Motor neuron (in vitro differentiated cells): ENCODE results near the gene OPCML. TPM values are rescaled to one million over a fixed set of nuclear protein-coding genes. Genes with fewer than 3 reads are reported as not detected.

Source experiments
- ATAC-seq, 8 experiments: fragments of 200-7000 bp; cut with Tn5 transposase; replicated peaks in 6 of 8; 2 replicates each; pipeline ENCODE4 v1.8.0; 2021; ENCODE audit warnings: mild to moderate bottlenecking in 8 of 8, moderate library complexity in 8 of 8
- H3K27ac ChIP-seq, 2 donors: fragments of 250-450 bp; sonication (Bioruptor Pico); 2 replicates each; pipeline ENCODE4 v1.9.0; 2021; ENCODE audit warnings: antibody characterized with exemption in 2 of 2, mild to moderate bottlenecking in 2 of 2, moderate library complexity in 1 of 2
- H3K4me1 ChIP-seq, 2 donors: fragments of 250-450 bp; sonication (Bioruptor Pico); replicated peaks in 1 of 2; 2 replicates each; pipeline ENCODE4 v1.6.1; 2021; ENCODE audit warnings: antibody characterized with exemption in 2 of 2, mild to moderate bottlenecking in 2 of 2, moderate library complexity in 1 of 2
- H3K4me3 ChIP-seq, 5 donors: fragments of 250-450 bp; sonication (Bioruptor Pico); 2 replicates each; pipeline ENCODE4 v1.9.0; 2021; ENCODE audit warnings: antibody characterized with exemption in 5 of 5, mild to moderate bottlenecking in 5 of 5, moderate library complexity in 4 of 5
- WGBS, 10 experiments: fragments of 450-650 bp; shearing (Covaris generic); methylation state at CpG; one replicate each; pipeline ENCODE4 v1.0.0; 2022; 5-methylcytosine and 5-hydroxymethylcytosine counted together
- in situ Hi-C, 9 experiments: fragments of 400-800 bp; cut with MboI; loops; one replicate each; pipeline ENCODE4 v1.15.0; 2021; ENCODE audit warnings: low sequenced_read_pairs in 9 of 9, low pct_unique_long_range_greater_than_20kb in 2 of 9; ENCODE audit not compliant: unreplicated experiment in 9 of 9
- total RNA-seq, 8 experiments: library from RNA; unstranded; fragments of 300-600 nt; gene quantifications; 2 replicates each; pipeline versions ENCODE4 v1.2.3 to v1.2.4, GENCODE V29; 2022

Gene OPCML
- total RNA-seq, 8 experiments from 2014 or later: 0.40 to 20.1 (median 7.2) TPM

- no peak overlapping the region for H3K4me3 ChIP-seq
- no peak for ATAC-seq
- 0 to 40% (median 29%) methylated on average over 1 of the region's 1 CpG; no CpG with 5 or more reads in 5 of the 10 experiments for WGBS, 10 experiments
- no peak overlapping the region for H3K27ac ChIP-seq
- in situ Hi-C loops: no loop called here
- H3K4me1 ChIP-seq: peaks cover 0 to 3% of the 10 kb centered on the region in 2 donors
Observed at GRCh38 chr11:133425245-133425644, 107.1 kb downstream of the OPCML start.

- ATAC-seq: no peak
- H3K4me1 ChIP-seq: peaks cover 5 to 11% of the 10 kb centered on the region in 2 donors
- no peak overlapping the region for H3K27ac ChIP-seq
- in situ Hi-C loops: loop anchor here in 1 of 9 experiments (25.0 kb wide), 1 partner anchor 94 kb away; no protein-coding TSS in a partner anchor
- no peak overlapping the region for H3K4me3 ChIP-seq
Observed at GRCh38 chr11:133418218-133418617, 114.1 kb downstream of the OPCML start.

- 0 to 100% (median 57%) methylated on average over 1 to 6 of the region's 6 CpGs; no CpG with 5 or more reads in 2 of the 10 experiments for WGBS, 10 experiments
- H3K4me3 ChIP-seq: no peak overlapping the region
- peak in 3 of 8 experiments; percentile 37 to 66 (median 37) for ATAC-seq
- no peak overlapping the region for H3K27ac ChIP-seq
- in situ Hi-C loops: loop anchor here in 1 of 9 experiments (25.0 kb wide), 1 partner anchor 98 kb away; no protein-coding TSS in a partner anchor
- peaks cover 8 to 13% of the 10 kb centered on the region in 2 donors for H3K4me1 ChIP-seq
Observed at GRCh38 chr11:133414506-133414905, 117.8 kb downstream of the OPCML start.

- in situ Hi-C loops: loop anchor here in 1 of 9 experiments (25.0 kb wide), 1 partner anchor 99 kb away; no protein-coding TSS in a partner anchor
- peak in 1 of 8 experiments; percentile 52 for ATAC-seq
- Histone ChIP-seq H3K4me3 (no peak overlapping the region), H3K4me1 (peaks cover 8 to 13% of the 10 kb centered on the region in 2 donors), H3K27ac (no peak overlapping the region)
- 0 to 85% (median 69%) methylated on average over 1 to 3 of the region's 3 CpGs; no CpG with 5 or more reads in 4 of the 10 experiments for WGBS, 10 experiments
Observed at GRCh38 chr11:133413703-133414102, 118.6 kb downstream of the OPCML start.

- H3K4me1 ChIP-seq: peaks cover 29 to 36% of the 10 kb centered on the region in 2 donors
- in situ Hi-C loops: loop anchor here in 1 of 9 experiments (25.0 kb wide), 1 partner anchor 103 kb away; no protein-coding TSS in a partner anchor
- 0 to 100% (median 88%) methylated on average over 1 to 5 of the region's 5 CpGs; no CpG with 5 or more reads in 2 of the 10 experiments for WGBS, 10 experiments
- ATAC-seq: no peak
- no peak overlapping the region for H3K27ac ChIP-seq
- H3K4me3 ChIP-seq: no peak overlapping the region
Observed at GRCh38 chr11:133409799-133410198, 122.5 kb downstream of the OPCML start.

- in situ Hi-C loops: loop anchor here in 1 of 9 experiments (25.0 kb wide), 1 partner anchor 103 kb away; no protein-coding TSS in a partner anchor
- ATAC-seq: no peak
- Histone ChIP-seq H3K4me3 (no peak overlapping the region), H3K27ac (no peak overlapping the region), H3K4me1 (peaks cover 21 to 31% of the 10 kb centered on the region in 2 donors)
- WGBS, 10 experiments: 17 to 96% (median 95%) methylated on average over 1 to 7 of the region's 9 CpGs; no CpG with 5 or more reads in 4 of the 10 experiments
Observed at GRCh38 chr11:133408936-133409335, 123.4 kb downstream of the OPCML start.

GRCh38 chr11:133408402-133408801 lies 123.9 kb downstream of the OPCML start:
- 0 to 100% (median 63%) methylated on average over 1 to 3 of the region's 3 CpGs; no CpG with 5 or more reads in 4 of the 10 experiments for WGBS, 10 experiments
- no peak for ATAC-seq
- H3K27ac ChIP-seq: no peak overlapping the region
- peaks cover 18 to 31% of the 10 kb centered on the region in 2 donors for H3K4me1 ChIP-seq
- in situ Hi-C loops: loop anchor here in 1 of 9 experiments (25.0 kb wide), 1 partner anchor 104 kb away; no protein-coding TSS in a partner anchor
- H3K4me3 ChIP-seq: no peak overlapping the region

GRCh38 chr11:133406489-133406888 lies 125.8 kb downstream of the OPCML start:
- H3K27ac ChIP-seq: no peak overlapping the region
- peak in 3 of 8 experiments; percentile 5 to 31 (median 21) for ATAC-seq
- in situ Hi-C loops: loop anchor here in 1 of 9 experiments (25.0 kb wide), 1 partner anchor 106 kb away; no protein-coding TSS in a partner anchor
- peaks cover 16 to 31% of the 10 kb centered on the region in 2 donors for H3K4me1 ChIP-seq
- WGBS, 10 experiments: 0 to 100% (median 80%) methylated on average over 1 to 4 of the region's 4 CpGs; no CpG with 5 or more reads in 1 of the 10 experiments
- no peak overlapping the region for H3K4me3 ChIP-seq

GRCh38 chr11:133403900-133404299 lies 128.4 kb downstream of the OPCML start:
- no peak for ATAC-seq
- Histone ChIP-seq H3K27ac (no peak overlapping the region), H3K4me3 (no peak overlapping the region), H3K4me1 (peaks cover 16 to 28% of the 10 kb centered on the region in 2 donors)
- in situ Hi-C loops: loop anchor here in 1 of 9 experiments (25.0 kb wide), 1 partner anchor 108 kb away; no protein-coding TSS in a partner anchor
- WGBS, 10 experiments: 7 to 100% (median 71%) methylated on average over 1 to 5 of the region's 6 CpGs; no CpG with 5 or more reads in 4 of the 10 experiments

- in situ Hi-C loops: loop anchor here in 1 of 9 experiments (25.0 kb wide), 1 partner anchor 110 kb away; no protein-coding TSS in a partner anchor
- Histone ChIP-seq H3K4me1 (peaks cover 18 to 30% of the 10 kb centered on the region in 2 donors), H3K4me3 (no peak overlapping the region), H3K27ac (no peak overlapping the region)
- no peak for ATAC-seq
- WGBS, 10 experiments: 0 to 100% (median 93%) methylated on average over 1 to 4 of the region's 4 CpGs
Observed at GRCh38 chr11:133402551-133402950, 129.8 kb downstream of the OPCML start.

GRCh38 chr11:133399855-133400625 lies 132.3 kb downstream of the OPCML start:
- Histone ChIP-seq H3K4me1 (peaks cover 5 to 7% of the 10 kb centered on the region in 2 donors), H3K4me3 (no peak overlapping the region), H3K27ac (no peak overlapping the region)
- ATAC-seq: peak in 1 of 8 experiments; percentile 34
- in situ Hi-C loops: loop anchor here in 1 of 9 experiments (25.0 kb wide), 1 partner anchor 112 kb away; no protein-coding TSS in a partner anchor
- WGBS, 10 experiments: 0 to 100% (median 57%) methylated on average over 2 to 6 of the region's 7 CpGs; no CpG with 5 or more reads in 2 of the 10 experiments

GRCh38 chr11:133399294-133399693 lies 133.0 kb downstream of the OPCML start:
- H3K4me3 ChIP-seq: no peak overlapping the region
- H3K27ac ChIP-seq: no peak overlapping the region
- H3K4me1 ChIP-seq: peaks cover 5 to 7% of the 10 kb centered on the region in 2 donors
- ATAC-seq: no peak
- WGBS, 10 experiments: 0 to 100% (median 90%) methylated on average over 1 to 2 of the region's 2 CpGs; no CpG with 5 or more reads in 4 of the 10 experiments
- in situ Hi-C loops: no loop called here

GRCh38 chr11:133390803-133391202 lies 141.5 kb downstream of the OPCML start:
- 22 to 89% (median 70%) methylated on average over 2 to 11 of the region's 14 CpGs; no CpG with 5 or more reads in 3 of the 10 experiments for WGBS, 10 experiments
- no peak overlapping the region for H3K27ac ChIP-seq
- no peak overlapping the region for H3K4me3 ChIP-seq
- in situ Hi-C loops: no loop called here
- peaks cover 6 to 27% of the 10 kb centered on the region in 2 donors for H3K4me1 ChIP-seq
- peak in 2 of 8 experiments; percentile 19 to 79 for ATAC-seq
